Right hindlimb (tissue), 1 donor: ENCODE measurements around the gene DDB1.

ENCODE experiments used
- DNase-seq: peaks from one replicate; pipeline ENCODE4 v3.0.0-alpha.2; 2018

DDB1 gene

GRCh38 chr11:61294717-61295595 lies 37.9 kb downstream of the DDB1 start, which contains the start of gene VWCE:
VWCE (minus strand) TSS chr11:61295316; CDS start chr11:61295037, 279 bp downstream.
- peak; percentile 79 for DNase-seq

- peak; percentile 86 for DNase-seq
Observed at GRCh38 chr11:61293867-61294716, 38.8 kb downstream of the DDB1 start.

- DNase-seq: no peak
Observed at GRCh38 chr11:61292356-61292755, 40.5 kb downstream of the DDB1 start.

GRCh38 chr11:61290905-61291690 lies 41.8 kb downstream of the DDB1 start:
- no peak for DNase-seq

- DNase-seq: no peak
Observed at GRCh38 chr11:61287338-61287977, 45.4 kb downstream of the DDB1 start.

GRCh38 chr11:61283613-61284012 lies 49.3 kb downstream of the DDB1 start:
- DNase-seq: no peak

- peak; percentile 56 for DNase-seq
Observed at GRCh38 chr11:61281581-61282250, 51.2 kb downstream of the DDB1 start.

- no peak for DNase-seq
Observed at GRCh38 chr11:61280883-61281580, 51.9 kb downstream of the DDB1 start.

GRCh38 chr11:61279934-61280659 lies 52.8 kb downstream of the DDB1 start:
- no peak for DNase-seq

- DNase-seq: no peak
Observed at GRCh38 chr11:61278001-61278470, 54.9 kb downstream of the DDB1 start.

- DNase-seq: no peak
Observed at GRCh38 chr11:61277186-61278000, 55.5 kb downstream of the DDB1 start.

GRCh38 chr11:61275191-61275590 lies 57.7 kb downstream of the DDB1 start:
- no peak for DNase-seq

GRCh38 chr11:61274084-61274483 lies 58.8 kb downstream of the DDB1 start:
- no peak for DNase-seq

GRCh38 chr11:61273178-61274078 lies 59.5 kb downstream of the DDB1 start:
- DNase-seq: no peak

- DNase-seq: no peak
Observed at GRCh38 chr11:61272731-61273130, 60.2 kb downstream of the DDB1 start.

- DNase-seq: no peak
Observed at GRCh38 chr11:61270354-61271076, 62.4 kb downstream of the DDB1 start.

GRCh38 chr11:61268588-61269250 lies 64.2 kb downstream of the DDB1 start:
- no peak for DNase-seq
